SH-SY5Y (cell line): ENCODE measurements around the gene OXLD1.

Source experiments
- GATA2 ChIP-seq: IDR thresholded peaks from 2 replicates; pipeline ENCODE4 v1.6.1; 2011; ENCODE audit warnings: mild to moderate bottlenecking, low read depth, low read length
- GATA3 ChIP-seq: IDR thresholded peaks from 2 replicates; pipeline ENCODE4 v1.6.1; 2011; ENCODE audit warnings: low read depth, mild to moderate bottlenecking, low read length, moderate library complexity

Gene OXLD1

GRCh38 chr17:81676906-81677305, 10.5 kb upstream of the OXLD1 start:
- TF ChIP-seq GATA3, result no peak
- TF ChIP-seq GATA2, result no peak

- TF ChIP-seq GATA2 (no peak), GATA3 (no peak)
Observed at GRCh38 chr17:81673561-81674258, 7.3 kb upstream of the OXLD1 start.

GRCh38 chr17:81672954-81673353, 6.5 kb upstream of the OXLD1 start:
- TF ChIP-seq GATA2 (no peak), GATA3 (no peak)

GRCh38 chr17:81672504-81672903, 6.1 kb upstream of the OXLD1 start:
- no peak for TF ChIP-seq GATA2
- TF ChIP-seq GATA3, result no peak

- no peak for TF ChIP-seq GATA3
- TF ChIP-seq GATA2, result no peak
Observed at GRCh38 chr17:81667754-81668153, 1.3 kb upstream of the OXLD1 start.

GRCh38 chr17:81666092-81666341, 388 bp downstream of the OXLD1 start:
- TF ChIP-seq GATA3, result no peak
- TF ChIP-seq GATA2, result no peak

- TF ChIP-seq GATA3 (no peak), GATA2 (no peak)
Observed at GRCh38 chr17:81665205-81666091, 957 bp downstream of the OXLD1 start.

GRCh38 chr17:81664051-81664470, 2.3 kb downstream of the OXLD1 start:
- TF ChIP-seq GATA3 (no peak), GATA2 (no peak)

GRCh38 chr17:81662002-81662401, 4.4 kb downstream of the OXLD1 start:
- TF ChIP-seq GATA2 (no peak), GATA3 (no peak)

- TF ChIP-seq GATA2 (no peak), GATA3 (no peak)
Observed at GRCh38 chr17:81660441-81660840, 6.0 kb downstream of the OXLD1 start.

GRCh38 chr17:81659038-81659437, 7.4 kb downstream of the OXLD1 start:
- TF ChIP-seq GATA3, result no peak
- no peak for TF ChIP-seq GATA2

GRCh38 chr17:81656835-81657234, 9.6 kb downstream of the OXLD1 start:
- TF ChIP-seq GATA3 (no peak), GATA2 (no peak)

GRCh38 chr17:81656118-81656743, 10.2 kb downstream of the OXLD1 start, which contains the start of gene PDE6G:
PDE6G (minus strand) TSS chr17:81656542; CDS start chr17:81653305, 3,237 bp downstream.
- TF ChIP-seq GATA3, result no peak
- TF ChIP-seq GATA2, result no peak

GRCh38 chr17:81655378-81656117, 10.9 kb downstream of the OXLD1 start:
- TF ChIP-seq GATA2 (no peak), GATA3 (no peak)
